GM12878 (cell line): Measurements from ENCODE around the gene ZNF512B. TPM values are rescaled to one million over a fixed set of nuclear protein-coding genes. Genes with fewer than 3 reads are reported as not detected.

Source experiments
- ATAC-seq: fragments of 200-7000 bp; cut with Tn5 transposase; 3 replicates; pipeline ENCODE4 v1.9.1; 2020; ENCODE audit warnings: mild to moderate bottlenecking, moderate library complexity
- BruUV-seq: library from RNA; stranded (reverse); fragments of 400-500 nt; replicated peaks from 2 replicates; lab custom pipeline; 2021; lab: Mats Ljungman, UMichigan
- CTCF ChIA-PET: fragments of 300-600 bp; sonication (Branson Sonifier 250); formaldehyde crosslinking; extraction: SDS; loops from one replicate; lab custom pipeline; 2021; ENCODE audit warnings: inconsistent platforms; lab: Yijun Ruan, JAX
- POLR2A ChIA-PET: fragments of 350-600 bp; formaldehyde crosslinking; extraction: SDS; loops from one replicate; lab custom pipeline; 2021; ENCODE audit warnings: inconsistent platforms; lab: Charles Lee
- RAD21 ChIA-PET: fragments of 300-600 bp; sonication (Branson Sonifier 250); formaldehyde crosslinking; loops from one replicate; lab custom pipeline; 2023; ENCODE audit warnings: antibody characterized with exemption; ENCODE audit not compliant: unreplicated experiment; lab: Charles Lee
- SMC1A ChIA-PET: fragments of 300-600 bp; sonication (Branson Sonifier 250); formaldehyde crosslinking; loops from one replicate; lab custom pipeline; 2023; ENCODE audit not compliant: unreplicated experiment, uncharacterized antibody; lab: Charles Lee
- DNase-seq: peaks from one replicate; pipeline ENCODE4 v3.0.0-alpha.2; 2011; ENCODE audit warnings: low read depth, low spot score
- FAIRE-seq: peaks from 3 replicates; lab custom pipeline; 2011; peaks lifted over from hg19 to GRCh38; lab: Jason Lieb, UNC
- H2AFZ ChIP-seq: 2 replicates; pipeline ENCODE4 v1.6.0; 2011; ENCODE audit warnings: low read depth, low read length, control low read depth; ENCODE audit not compliant: control insufficient read depth
- H3K27ac ChIP-seq: 2 replicates; pipeline ENCODE4 v1.5.1; 2011; ENCODE audit warnings: control low read depth; ENCODE audit not compliant: control insufficient read depth, insufficient read depth
- H3K27me3 ChIP-seq, 2 experiments: replicated peaks in 1 of 2; 2 replicates each; pipeline versions ENCODE4 v1.6.0 to v1.6.1; 2011; ENCODE audit warnings: low read length in 1 of 2; ENCODE audit not compliant: control insufficient read depth in 2 of 2, insufficient read depth in 2 of 2
- H3K36me3 ChIP-seq, 2 experiments: 2 replicates each; pipeline ENCODE4 v1.5.1; 2011; ENCODE audit warnings: low read length in 1 of 2; ENCODE audit not compliant: control insufficient read depth in 2 of 2, insufficient read depth in 2 of 2
- H3K4me1 ChIP-seq: 2 replicates; pipeline ENCODE4 v1.6.1; 2011; ENCODE audit warnings: mild to moderate bottlenecking, low read length, moderate library complexity, mixed read lengths; ENCODE audit not compliant: control insufficient read depth, insufficient read depth
- H3K4me2 ChIP-seq: 2 replicates; pipeline ENCODE4 v1.6.0; 2011; ENCODE audit warnings: control low read depth; ENCODE audit not compliant: control insufficient read depth, insufficient read depth
- H3K4me3 ChIP-seq: fragments of 200-600 bp; sonication (generic); 2 replicates; pipeline ENCODE4 v1.5.1; 2016
- H3K79me2 ChIP-seq: 2 replicates; pipeline ENCODE4 v1.6.0; 2011; ENCODE audit warnings: low read length; ENCODE audit not compliant: control insufficient read depth, insufficient read depth
- H3K9ac ChIP-seq: 2 replicates; pipeline ENCODE4 v1.8.0; 2011; ENCODE audit warnings: low read length, control low read depth, mixed read lengths; ENCODE audit not compliant: control insufficient read depth, insufficient read depth
- H3K9me3 ChIP-seq: replicated peaks from 3 replicates; pipeline ENCODE4 v1.5.1; 2011; ENCODE audit warnings: mild to moderate bottlenecking, low read length; ENCODE audit not compliant: control insufficient read depth, insufficient read depth
- H4K20me1 ChIP-seq: 2 replicates; pipeline ENCODE4 v1.6.0; 2011; ENCODE audit not compliant: control insufficient read depth, insufficient read depth
- CREB1 ChIP-seq: IDR thresholded peaks from 2 replicates; pipeline ENCODE4 v1.6.1; 2012; ENCODE audit warnings: low read depth, mild to moderate bottlenecking, inconsistent platforms
- CREM ChIP-seq: IDR thresholded peaks from 2 replicates; pipeline ENCODE4 v1.6.1; 2014; ENCODE audit warnings: antibody characterized with exemption, low read depth
- EGR1 ChIP-seq, 2 experiments: IDR thresholded peaks; 1 replicate in 1 of 2; 2 replicates in 1 of 2; pipeline ENCODE4 v1.6.1; 2011 to 2012; ENCODE audit warnings: low read depth in 2 of 2, low read length in 2 of 2, borderline replicate concordance in 1 of 2, mild to moderate bottlenecking in 1 of 2, moderate library complexity in 1 of 2
- MTA2 ChIP-seq: fragments of 450-650 bp; IDR thresholded peaks from 2 replicates; pipeline ENCODE4 v1.6.1; 2016; ENCODE audit warnings: low read depth, mild to moderate bottlenecking, moderate library complexity
- MYB ChIP-seq: fragments of 150-350 bp; IDR thresholded peaks from 2 replicates; pipeline ENCODE4 v1.6.1; 2014; ENCODE audit warnings: mild to moderate bottlenecking, low read depth, low read length, borderline replicate concordance
- PAX5 ChIP-seq: IDR thresholded peaks from 2 replicates; pipeline ENCODE4 v1.6.1; 2011; ENCODE audit warnings: low read depth, low read length, borderline replicate concordance
- SP1 ChIP-seq: IDR thresholded peaks from one replicate; pipeline ENCODE4 v1.6.1; 2011; ENCODE audit warnings: low read depth, low read length
- WGBS: methylation state at CpG from one replicate; pipeline ENCODE4 v1.1.6; 2016; ENCODE audit warnings: low lambda C conversion rate; ENCODE audit not compliant: insufficient replicate concordance, insufficient coverage; ENCODE audit errors: missing lambda C conversion rate; 5-methylcytosine and 5-hydroxymethylcytosine counted together
- in situ Hi-C: fragments of 300-500 bp; cut with MboI; formaldehyde crosslinking; loops from 9 replicates; pipeline ENCODE4 v1.14.3; 2018; ENCODE audit warnings: mixed read lengths
- intact Hi-C: fragments of 100-400 bp; cut with micrococcal nuclease; formaldehyde crosslinking; loops from one replicate; pipeline ENCODE4 v1.14.2; 2022; ENCODE audit not compliant: unreplicated experiment
- polyA plus RNA-seq, 11 experiments: library from polyadenylated mRNA; depleted of rRNA in 4 of 11; unstranded in 6 of 11; stranded (reverse) in 5 of 11; fragments of >200 nt; fragmentation: Nextera tagmentation in 4 of 11; fragmentation: Illumina TruSeq in 1 of 11; extraction: Ambion mirVana in 4 of 11; extraction: Trizol in 1 of 11; gene quantifications; 1 replicate in 1 of 11; 2 replicates in 10 of 11; pipeline versions ENCODE4 v1.2.1 to v1.2.3, GENCODE V29; 2011 to 2016; ENCODE audit warnings: inconsistent platforms in 2 of 11, missing spikeins in 2 of 11, low read depth in 1 of 11
- total RNA-seq, 4 experiments: library from RNA; depleted of rRNA in 3 of 4; stranded (reverse); fragments of >200 nt in 3 of 4; fragmentation: Illumina TruSeq in 1 of 4; extraction: Trizol in 1 of 4; gene quantifications; 2 replicates each; pipeline versions ENCODE4 v1.2.1 to v1.2.3, GENCODE V29; 2013 to 2021
- TF ChIP-seq, protein P1 (sequence below): IDR thresholded peaks from 2 replicates; pipeline ENCODE4 v1.6.1; 2011; ENCODE audit warnings: low read depth, mild to moderate bottlenecking, low read length, moderate library complexity, borderline replicate concordance; ENCODE audit errors: extremely low read depth
- TF ChIP-seq, protein P2 (sequence below): IDR thresholded peaks from 2 replicates; pipeline ENCODE4 v1.6.1; 2011; ENCODE audit warnings: low read depth, low read length, improper control_type of control experiment, borderline replicate concordance

The ZNF512B gene
- total and polyA plus RNA-seq, 10 of the 15 experiments (the other 5 are each of a cell fraction or from before 2014, with no cell fraction given): 0.06 to 23.9 (median 4.0) TPM

DNA sequence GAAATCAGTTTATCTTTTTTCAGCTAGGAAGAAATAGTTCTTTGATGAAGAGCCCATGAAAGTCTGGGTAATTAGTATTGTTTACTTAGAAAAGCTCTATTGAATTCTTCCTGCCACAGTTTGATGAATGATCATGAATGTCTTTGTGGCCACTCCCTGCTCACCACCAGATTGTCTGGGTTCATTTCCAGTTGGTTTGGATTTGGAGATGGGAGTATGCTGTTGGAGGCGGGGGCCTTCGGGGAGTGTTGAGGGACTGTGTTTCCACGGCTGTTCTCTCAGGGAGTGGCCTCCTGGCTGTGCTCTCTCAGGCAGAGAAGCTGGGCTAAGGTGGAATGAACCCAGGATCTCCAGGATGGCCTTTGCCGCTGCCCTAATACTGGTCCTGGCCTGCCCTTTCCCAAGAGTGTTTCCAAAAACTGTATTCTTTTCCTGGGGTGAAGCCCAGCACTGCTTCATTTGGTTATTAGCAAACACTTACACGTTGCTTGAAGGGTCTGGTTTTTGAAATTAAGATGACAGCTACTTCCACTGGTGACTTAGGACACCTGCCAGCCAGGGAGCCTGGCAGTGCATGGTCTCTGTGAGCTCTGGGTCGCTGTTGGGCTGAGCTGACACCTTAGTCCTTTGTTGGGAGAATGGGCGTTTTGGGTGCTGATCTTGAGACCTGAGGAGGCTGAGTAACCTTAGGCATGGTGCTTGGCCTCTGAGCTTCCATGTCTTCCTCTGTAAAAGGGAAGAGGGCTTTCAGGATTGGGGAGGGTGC is 34.4 kb upstream of the ZNF512B start:
- CTCF ChIA-PET: interaction anchor here (1.1 kb wide), 1 partner anchor 24 kb away, joined by 5 read pairs; the partner anchor contains the start of gene PRPF6
- in situ Hi-C loops: no loop called here
- peak overlapping the region; percentile 35 for H3K27ac ChIP-seq
- no peaks in the 10 kb centered on the region; the same call in 1 of the 2 replicates for H3K4me1 ChIP-seq
- FAIRE-seq (no peak), DNase-seq (no peak), ATAC-seq (no peak)
- TF ChIP-seq MTA2 (no peak), PAX5 (no peak), EGR1 (IDR thresholded peaks at IDR 0.05; ENCODE audit: borderline replicate concordance in 1 of 2, low read depth in 2 of 2, low read length in 2 of 2) (no peak), SP1 (no peak), CREM (no peak), CREB1 (no peak), MYB (no peak)
- TF ChIP-seq, protein P1, sequence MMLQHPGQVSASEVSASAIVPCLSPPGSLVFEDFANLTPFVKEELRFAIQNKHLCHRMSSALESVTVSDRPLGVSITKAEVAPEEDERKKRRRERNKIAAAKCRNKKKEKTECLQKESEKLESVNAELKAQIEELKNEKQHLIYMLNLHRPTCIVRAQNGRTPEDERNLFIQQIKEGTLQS: no peak
- TF ChIP-seq, protein P2, sequence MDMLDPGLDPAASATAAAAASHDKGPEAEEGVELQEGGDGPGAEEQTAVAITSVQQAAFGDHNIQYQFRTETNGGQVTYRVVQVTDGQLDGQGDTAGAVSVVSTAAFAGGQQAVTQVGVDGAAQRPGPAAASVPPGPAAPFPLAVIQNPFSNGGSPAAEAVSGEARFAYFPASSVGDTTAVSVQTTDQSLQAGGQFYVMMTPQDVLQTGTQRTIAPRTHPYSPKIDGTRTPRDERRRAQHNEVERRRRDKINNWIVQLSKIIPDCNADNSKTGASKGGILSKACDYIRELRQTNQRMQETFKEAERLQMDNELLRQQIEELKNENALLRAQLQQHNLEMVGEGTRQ: no peak
- no peak overlapping the region for H3K4me3 ChIP-seq
- H3K36me3 ChIP-seq: peaks cover 36 to 53% of the 10 kb centered on the region in 2 experiments
- no peak overlapping the region for H3K9ac ChIP-seq
- H4K20me1 ChIP-seq: no peaks in the 10 kb centered on the region
- no peak overlapping the region for H3K4me2 ChIP-seq
- 100% methylated on average over 7 of the region's 7 CpGs for WGBS
- no peak overlapping the region for H2AFZ ChIP-seq
- H3K79me2 ChIP-seq: peaks cover 18% of the 10 kb centered on the region
- no peaks in the 10 kb centered on the region for H3K27me3 ChIP-seq
- RAD21 ChIA-PET: interaction anchor here (1.6 to 2.0 kb wide), 2 partner anchors 13 to 24 kb away, joined by 3 to 6 read pairs; partner anchors contain the start of genes PRPF6 and SAMD10
- SMC1A ChIA-PET: interaction anchor here (1.2 to 1.9 kb wide), 3 partner anchors 24 to 118 kb away, joined by 3 to 6 read pairs (median 3); partner anchors contain the start of gene PRPF6
- BruUV-seq: TSS peak; percentile 45
- POLR2A ChIA-PET: interaction anchor here (1.4 to 2.0 kb wide), 4 partner anchors 22 to 35 kb away, joined by 4 to 6 read pairs (median 6); partner anchors contain the start of genes C20orf204 and PRPF6
- intact Hi-C loops: no loop called here
- peaks cover 9% of the 10 kb centered on the region for H3K9me3 ChIP-seq
